ENCODE data around the gene MRS2. TPM values are rescaled to one million over a fixed set of nuclear protein-coding genes. Genes with fewer than 3 reads are reported as not detected.

MRS2 gene
- total and polyA plus RNA-seq, 8 donors = 8.4 to 45.2 (median 25.9) TPM

DNA sequence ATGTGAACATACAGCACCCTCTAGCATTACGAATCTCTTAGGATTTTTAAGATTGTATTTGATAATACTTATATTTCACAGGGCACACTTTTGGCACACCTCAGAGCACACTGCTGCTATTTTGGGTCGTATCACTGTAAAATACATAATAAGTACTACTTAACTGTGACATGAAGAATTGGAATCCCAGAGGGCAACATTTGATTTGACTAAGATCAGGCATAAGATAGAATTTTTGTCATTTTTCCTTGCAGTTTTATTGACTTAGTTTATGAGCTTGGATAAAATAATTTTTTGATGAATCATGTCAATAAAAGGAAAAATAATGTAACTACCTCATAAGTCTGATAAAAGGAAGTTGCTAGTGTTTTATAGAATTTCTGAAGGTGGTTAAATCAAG lies 22.4 kb downstream of the MRS2 start:
- Histone ChIP-seq H3K4me3 (no peak overlapping the region), H3K36me3 (peaks cover 37 to 78% (median 73%) of the 10 kb centered on the region in 4 donors)
- intact Hi-C loops (cut with DNase I; ENCODE audit: low total_unique reads) = no loop called here

GRCh38 chr6:24426729-24427446 lies 24.2 kb downstream of the MRS2 start:
- H3K27ac ChIP-seq = no peak overlapping the region
- intact Hi-C loops (cut with DNase I; ENCODE audit: low total_unique reads) = no loop called here
- no peaks in the 10 kb centered on the region for H3K9me3 ChIP-seq
- H3K36me3 ChIP-seq = peaks cover 21 to 68% (median 57%) of the 10 kb centered on the region in 4 donors
- TF ChIP-seq CTCF (IDR thresholded peaks at IDR 0.05) (no peak), POLR2AphosphoS5 (IDR thresholded peaks at IDR 0.05) (no peak), EP300 (IDR thresholded peaks at IDR 0.05) (no peak), POLR2A (IDR thresholded peaks at IDR 0.05) (no peak)
- no peaks in the 10 kb centered on the region for H3K4me1 ChIP-seq
- DNase-seq = no peak
- no peak overlapping the region for H3K4me3 ChIP-seq
- WGBS, 5 donors = 77 to 86% (median 84%) methylated on average over 10 of the region's 10 CpGs
- no peaks in the 10 kb centered on the region for H3K27me3 ChIP-seq

More for the DNA sequence above, 22.4 kb downstream of the MRS2 start:
- no peaks in the 10 kb centered on the region for H3K4me1 ChIP-seq
- WGBS, 5 donors = 77 to 88% (median 83%) methylated on average over 2 of the region's 2 CpGs
- no peak for DNase-seq
- no peak overlapping the region for H3K27ac ChIP-seq
- H3K27me3 ChIP-seq = no peaks in the 10 kb centered on the region
- no peak for TF ChIP-seq EP300 (IDR thresholded peaks at IDR 0.05)
- TF ChIP-seq POLR2AphosphoS5 (IDR thresholded peaks at IDR 0.05) = no peak
- no peak for TF ChIP-seq POLR2A (IDR thresholded peaks at IDR 0.05)
- TF ChIP-seq CTCF (IDR thresholded peaks at IDR 0.05) = no peak
- no peaks in the 10 kb centered on the region for H3K9me3 ChIP-seq

GRCh38 chr6:24428615-24429014 lies 25.9 kb downstream of the MRS2 start:
- Histone ChIP-seq H3K36me3 (peaks cover 11 to 54% (median 43%) of the 10 kb centered on the region in 4 donors), H3K9me3 (no peaks in the 10 kb centered on the region), H3K4me1 (no peaks in the 10 kb centered on the region), H3K4me3 (no peak overlapping the region), H3K27ac (no peak overlapping the region), H3K27me3 (no peaks in the 10 kb centered on the region)
- WGBS, 5 donors = 88 to 94% (median 92%) methylated on average over 2 of the region's 2 CpGs
- no peak for DNase-seq
- intact Hi-C loops (cut with DNase I; ENCODE audit: low total_unique reads) = no loop called here
- no peak for TF ChIP-seq POLR2A (IDR thresholded peaks at IDR 0.05)
- TF ChIP-seq CTCF (IDR thresholded peaks at IDR 0.05) = no peak
- no peak for TF ChIP-seq EP300 (IDR thresholded peaks at IDR 0.05)
- no peak for TF ChIP-seq POLR2AphosphoS5 (IDR thresholded peaks at IDR 0.05)

DNA sequence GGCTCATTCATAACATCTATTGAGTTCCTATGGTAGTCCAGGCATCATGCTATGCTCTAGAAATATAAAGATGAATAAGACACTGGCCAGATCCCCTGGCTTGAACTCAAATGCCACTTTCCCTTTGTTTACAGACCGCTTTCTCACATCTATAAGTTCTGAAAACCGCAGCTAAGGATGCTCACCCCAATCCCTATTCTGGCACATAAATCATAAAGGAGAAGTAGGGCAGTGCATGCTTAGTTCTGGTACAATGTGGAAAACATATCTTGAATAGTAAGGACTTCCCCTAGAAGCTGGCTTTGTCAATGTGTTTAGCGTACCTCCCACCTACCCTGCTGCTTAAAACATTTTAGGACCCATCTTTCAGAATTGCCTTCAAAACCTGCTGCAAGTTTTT lies 26.4 kb downstream of the MRS2 start:
- H3K36me3 ChIP-seq = peaks cover 9 to 48% (median 38%) of the 10 kb centered on the region in 4 donors
- 72 to 85% (median 82%) methylated on average over 3 of the region's 3 CpGs for WGBS, 5 donors
- TF ChIP-seq POLR2AphosphoS5 (IDR thresholded peaks at IDR 0.05) = no peak
- TF ChIP-seq POLR2A (IDR thresholded peaks at IDR 0.05) = no peak
- no peak for TF ChIP-seq EP300 (IDR thresholded peaks at IDR 0.05)
- TF ChIP-seq CTCF (IDR thresholded peaks at IDR 0.05) = no peak
- no peaks in the 10 kb centered on the region for H3K27me3 ChIP-seq
- no peak overlapping the region for H3K27ac ChIP-seq
- no peak overlapping the region for H3K4me3 ChIP-seq
- no peaks in the 10 kb centered on the region for H3K9me3 ChIP-seq
- no peak for DNase-seq
- H3K4me1 ChIP-seq = no peaks in the 10 kb centered on the region
- intact Hi-C loops (cut with DNase I; ENCODE audit: low total_unique reads) = no loop called here
